Measurements from ENCODE around the gene MROH2A. TPM values are rescaled to one million over a fixed set of nuclear protein-coding genes. Genes with fewer than 3 reads are reported as not detected.

Gene MROH2A
- total RNA-seq, 1 experiment from 2014 or later, result not detected

GRCh38 chr2:233846387-233847247, 68.5 kb downstream of the MROH2A start:
- ATAC-seq, result no peak
- Mint-ChIP-seq H3K36me3 (peaks cover 97% of the 10 kb centered on the region), H3K4me3 (no peak overlapping the region), H3K4me1 (peaks cover under 1% of the 10 kb centered on the region; the same call in 1 of the 2 replicates), H3K9me3 (no peaks in the 10 kb centered on the region), H3K27me3 (ENCODE audit: low read depth) (no peaks in the 10 kb centered on the region), H3K27ac (no peak overlapping the region)
- no peak for DNase-seq (ENCODE audit: low spot score)
- CTCF ChIA-PET, result interaction anchor here (0.6 kb wide), 1 partner anchor 510 kb away, joined by 3 read pairs; no protein-coding TSS in a partner anchor
- POLR2A ChIA-PET, result no interaction called here
- no peak for TF ChIP-seq ATF2 (CRISPR knock-in tag; IDR thresholded peaks at IDR 0.05; ENCODE audit: borderline replicate concordance, low read depth)
- no peak for TF ChIP-seq SMAD3 (CRISPR knock-in tag; IDR thresholded peaks at IDR 0.05; ENCODE audit: borderline replicate concordance)
- no peak for TF ChIP-seq ZNF281 (CRISPR knock-in tag; IDR thresholded peaks at IDR 0.05)
- TF ChIP-seq GABPB1 (CRISPR knock-in tag; IDR thresholded peaks at IDR 0.05), result no peak
- no peak for TF ChIP-seq ZNF423 (CRISPR knock-in tag; IDR thresholded peaks at IDR 0.05)
- no peak for TF ChIP-seq CDX4 (CRISPR knock-in tag; IDR thresholded peaks at IDR 0.05; ENCODE audit: borderline replicate concordance)
- TF ChIP-seq ZNF121 (CRISPR knock-in tag; IDR thresholded peaks at IDR 0.05), result no peak

- DNase-seq (ENCODE audit: low spot score) (no peak), ATAC-seq (peak; percentile 53; the same call in 1 of the 2 replicates)
- Mint-ChIP-seq H3K4me3 (no peak overlapping the region), H3K4me1 (peaks cover 8% of the 10 kb centered on the region), H3K27me3 (ENCODE audit: low read depth) (no peaks in the 10 kb centered on the region), H3K27ac (no peak overlapping the region), H3K36me3 (peaks cover 97% of the 10 kb centered on the region), H3K9me3 (no peaks in the 10 kb centered on the region)
- ChIA-PET CTCF (interaction anchor here (1.1 kb wide), 1 partner anchor 10 kb away, joined by 3 read pairs; no protein-coding TSS in a partner anchor), POLR2A (no interaction called here)
- TF ChIP-seq IRF2 (CRISPR knock-in tag; IDR thresholded peaks at IDR 0.05; ENCODE audit: borderline replicate concordance, low read depth) (no peak), TEAD1 (CRISPR knock-in tag; IDR thresholded peaks at IDR 0.05) (no peak), ZNF232 (CRISPR knock-in tag; IDR thresholded peaks at IDR 0.05) (no peak), EMX1 (CRISPR knock-in tag; IDR thresholded peaks at IDR 0.05) (no peak), SMAD3 (CRISPR knock-in tag; IDR thresholded peaks at IDR 0.05; ENCODE audit: borderline replicate concordance) (no peak), AFF4 (CRISPR knock-in tag; IDR thresholded peaks at IDR 0.05; ENCODE audit: borderline replicate concordance) (no peak), ESRRA (CRISPR knock-in tag; IDR thresholded peaks at IDR 0.05; ENCODE audit: borderline replicate concordance) (no peak), IRF1 (CRISPR knock-in tag; IDR thresholded peaks at IDR 0.05) (no peak), ZBTB43 (CRISPR knock-in tag; IDR thresholded peaks at IDR 0.05) (no peak), FOXP1 (CRISPR knock-in tag; IDR thresholded peaks at IDR 0.05; ENCODE audit: borderline replicate concordance) (no peak), FOXP4 (CRISPR knock-in tag; IDR thresholded peaks at IDR 0.05) (no peak), ZNF138 (CRISPR knock-in tag; conservative IDR thresholded peaks at IDR 0.05) (no peak), SOX15 (CRISPR knock-in tag; IDR thresholded peaks at IDR 0.05) (no peak), PRRX2 (CRISPR knock-in tag; IDR thresholded peaks at IDR 0.05) (no peak)
These were observed 69.2 kb downstream of the MROH2A start for GRCh38 chr2:233847248-233847898.
